ENCODE results near the gene CYP2S1.
"Not testable (repeated sequence)": the region's sequence is repeated elsewhere in the genome, so short reads cannot be mapped to it uniquely, and the experiment has no call there.

Gene CYP2S1

DNA sequence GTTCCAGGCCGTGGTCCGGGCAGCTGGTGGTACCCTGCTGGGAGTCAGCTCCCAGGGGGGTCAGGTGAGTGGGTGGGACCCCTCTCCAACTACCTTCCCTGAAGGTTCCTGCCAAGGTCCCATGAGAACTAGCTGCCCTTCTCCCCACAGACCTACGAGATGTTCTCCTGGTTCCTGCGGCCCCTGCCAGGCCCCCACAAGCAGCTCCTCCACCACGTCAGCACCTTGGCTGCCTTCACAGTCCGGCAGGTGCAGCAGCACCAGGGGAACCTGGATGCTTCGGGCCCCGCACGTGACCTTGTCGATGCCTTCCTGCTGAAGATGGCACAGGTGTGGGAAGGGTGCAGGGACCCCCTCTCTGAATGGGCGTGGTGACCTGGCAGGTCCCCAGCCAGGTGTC is 5.5 kb downstream of the CYP2S1 start:
- no peak for DNase-seq (ENCODE audit: low read depth)
- TF ChIP-seq, protein P1, sequence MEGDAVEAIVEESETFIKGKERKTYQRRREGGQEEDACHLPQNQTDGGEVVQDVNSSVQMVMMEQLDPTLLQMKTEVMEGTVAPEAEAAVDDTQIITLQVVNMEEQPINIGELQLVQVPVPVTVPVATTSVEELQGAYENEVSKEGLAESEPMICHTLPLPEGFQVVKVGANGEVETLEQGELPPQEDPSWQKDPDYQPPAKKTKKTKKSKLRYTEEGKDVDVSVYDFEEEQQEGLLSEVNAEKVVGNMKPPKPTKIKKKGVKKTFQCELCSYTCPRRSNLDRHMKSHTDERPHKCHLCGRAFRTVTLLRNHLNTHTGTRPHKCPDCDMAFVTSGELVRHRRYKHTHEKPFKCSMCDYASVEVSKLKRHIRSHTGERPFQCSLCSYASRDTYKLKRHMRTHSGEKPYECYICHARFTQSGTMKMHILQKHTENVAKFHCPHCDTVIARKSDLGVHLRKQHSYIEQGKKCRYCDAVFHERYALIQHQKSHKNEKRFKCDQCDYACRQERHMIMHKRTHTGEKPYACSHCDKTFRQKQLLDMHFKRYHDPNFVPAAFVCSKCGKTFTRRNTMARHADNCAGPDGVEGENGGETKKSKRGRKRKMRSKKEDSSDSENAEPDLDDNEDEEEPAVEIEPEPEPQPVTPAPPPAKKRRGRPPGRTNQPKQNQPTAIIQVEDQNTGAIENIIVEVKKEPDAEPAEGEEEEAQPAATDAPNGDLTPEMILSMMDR (conservative IDR thresholded peaks at IDR 0.05; ENCODE audit: low read depth, low read length), result no peak
- H3K4me3 ChIP-seq (ENCODE audit: low read depth, low read length), result no peak overlapping the region

DNA sequence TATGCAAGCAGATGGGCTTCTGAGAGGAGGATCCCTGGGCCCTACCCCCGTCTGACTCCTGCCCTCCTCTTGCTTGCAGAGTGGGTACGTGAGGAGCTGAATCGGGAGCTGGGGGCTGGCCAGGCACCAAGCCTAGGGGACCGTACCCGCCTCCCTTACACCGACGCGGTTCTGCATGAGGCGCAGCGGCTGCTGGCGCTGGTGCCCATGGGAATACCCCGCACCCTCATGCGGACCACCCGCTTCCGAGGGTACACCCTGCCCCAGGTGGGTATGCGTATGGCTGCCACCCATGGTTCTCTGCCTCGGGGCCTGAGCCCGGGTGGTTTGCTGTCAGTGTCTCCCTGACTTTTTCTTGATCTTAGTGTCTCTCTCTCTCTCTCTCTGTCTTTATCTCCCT is 10.4 kb downstream of the CYP2S1 start:
- DNase-seq (ENCODE audit: low read depth), result no peak
- H3K4me3 ChIP-seq (ENCODE audit: low read depth, low read length), result no peak overlapping the region
- TF ChIP-seq, protein P1 (conservative IDR thresholded peaks at IDR 0.05; ENCODE audit: low read depth, low read length), result no peak

DNA sequence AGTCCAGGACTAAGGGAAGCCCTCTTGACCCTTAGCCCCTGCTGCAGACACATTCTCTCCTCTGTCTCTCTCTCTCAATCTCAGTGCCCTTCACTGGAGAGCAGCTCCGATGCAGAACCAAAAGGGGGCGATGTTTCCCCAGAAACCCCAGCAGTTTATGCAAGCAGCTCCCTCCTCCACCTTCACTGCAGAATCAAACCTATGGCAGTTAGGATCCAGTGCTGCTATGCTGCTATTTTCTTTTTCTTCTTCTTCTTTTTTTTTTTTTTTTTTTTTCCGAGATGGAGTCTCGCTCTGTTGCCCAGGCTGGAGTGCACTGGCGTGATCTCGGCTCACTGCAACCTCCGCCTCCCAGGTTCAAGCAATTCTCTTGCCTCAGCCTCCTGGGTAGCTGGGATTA is 11.3 kb downstream of the CYP2S1 start:
- DNase-seq (ENCODE audit: low read depth), result peak; percentile 94
- not testable (repeated sequence) for H3K4me3 ChIP-seq (ENCODE audit: low read depth, low read length)
- TF ChIP-seq, protein P1 (conservative IDR thresholded peaks at IDR 0.05; ENCODE audit: low read depth, low read length), result peak; percentile 98

DNA sequence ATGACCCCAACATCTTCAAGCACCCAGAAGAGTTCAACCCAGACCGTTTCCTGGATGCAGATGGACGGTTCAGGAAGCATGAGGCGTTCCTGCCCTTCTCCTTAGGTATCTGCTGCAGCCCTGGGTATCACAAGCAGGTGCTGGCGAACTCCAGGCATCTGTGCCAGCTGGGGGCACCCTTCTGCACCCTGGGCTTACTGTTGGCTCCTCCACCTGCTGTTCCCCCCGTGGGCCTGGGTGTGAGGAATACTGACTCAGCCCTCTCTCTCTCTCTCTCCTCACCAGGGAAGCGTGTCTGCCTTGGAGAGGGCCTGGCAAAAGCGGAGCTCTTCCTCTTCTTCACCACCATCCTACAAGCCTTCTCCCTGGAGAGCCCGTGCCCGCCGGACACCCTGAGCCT is 13.0 kb downstream of the CYP2S1 start:
- TF ChIP-seq, protein P1 (conservative IDR thresholded peaks at IDR 0.05; ENCODE audit: low read depth, low read length), result no peak
- no peak overlapping the region for H3K4me3 ChIP-seq (ENCODE audit: low read depth, low read length)
- no peak for DNase-seq (ENCODE audit: low read depth)

DNA sequence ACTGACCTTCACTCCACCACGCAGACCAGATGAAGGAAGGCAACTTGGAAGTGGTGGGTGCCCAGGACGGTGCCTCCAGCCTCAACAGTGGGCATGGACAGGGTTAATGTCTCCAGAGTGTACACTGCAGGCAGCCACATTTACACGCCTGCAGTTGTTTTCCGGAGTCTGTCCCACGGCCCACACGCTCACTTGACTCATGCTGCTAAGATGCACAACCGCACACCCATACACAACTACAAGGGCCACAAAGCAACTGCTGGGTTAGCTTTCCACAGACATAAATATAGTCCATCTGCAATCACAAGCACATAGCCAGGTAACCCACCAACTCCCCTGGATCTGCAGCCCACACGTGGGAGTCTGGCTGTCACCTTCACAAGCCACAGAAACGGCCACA is 13.4 kb downstream of the CYP2S1 start:
- no peak for DNase-seq (ENCODE audit: low read depth)
- no peak overlapping the region for H3K4me3 ChIP-seq (ENCODE audit: low read depth, low read length)
- TF ChIP-seq, protein P1 (conservative IDR thresholded peaks at IDR 0.05; ENCODE audit: low read depth, low read length), result no peak

DNA sequence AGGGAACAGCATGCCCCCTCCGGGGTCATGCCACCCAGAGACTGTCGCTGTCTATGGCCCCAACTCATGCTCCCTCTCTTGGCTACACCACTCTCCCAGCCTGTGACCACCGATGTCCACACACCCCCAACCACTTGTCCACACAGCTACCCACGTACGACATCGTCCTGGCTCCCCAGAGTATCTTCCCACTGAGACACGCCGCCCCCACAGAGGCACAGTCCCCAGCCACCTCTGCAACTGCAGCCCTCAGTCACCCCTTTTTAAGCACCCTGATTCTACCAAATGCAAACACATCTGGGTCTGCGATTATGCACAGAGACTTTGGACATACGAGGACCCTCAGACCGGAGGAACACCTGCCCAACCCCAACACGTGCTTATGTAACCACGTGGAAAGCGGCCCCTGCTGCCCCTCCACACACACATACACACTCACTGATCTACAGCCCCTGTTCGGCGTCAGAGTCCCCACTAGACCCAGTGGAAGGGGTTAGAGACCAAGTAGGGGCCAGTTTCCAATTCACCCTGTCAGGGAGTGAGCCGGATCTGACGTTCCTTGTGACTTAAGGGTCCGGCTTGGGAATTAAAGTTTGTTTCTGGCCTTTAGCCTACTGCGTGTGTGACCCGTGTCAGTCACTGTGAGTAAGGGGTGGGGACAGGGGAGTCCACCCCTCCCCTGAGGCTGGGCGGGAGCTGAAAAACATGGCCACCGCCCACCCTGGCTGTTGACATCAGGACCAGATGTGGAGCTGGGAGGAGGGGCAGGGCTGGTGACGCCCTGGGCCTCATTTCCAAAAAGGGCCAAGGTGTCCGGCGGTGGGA is 14.1 kb downstream of the CYP2S1 start:
- TF ChIP-seq, protein P1 (conservative IDR thresholded peaks at IDR 0.05; ENCODE audit: low read depth, low read length), result no peak
- DNase-seq (ENCODE audit: low read depth), result no peak
- H3K4me3 ChIP-seq (ENCODE audit: low read depth, low read length), result no peak overlapping the region

DNA sequence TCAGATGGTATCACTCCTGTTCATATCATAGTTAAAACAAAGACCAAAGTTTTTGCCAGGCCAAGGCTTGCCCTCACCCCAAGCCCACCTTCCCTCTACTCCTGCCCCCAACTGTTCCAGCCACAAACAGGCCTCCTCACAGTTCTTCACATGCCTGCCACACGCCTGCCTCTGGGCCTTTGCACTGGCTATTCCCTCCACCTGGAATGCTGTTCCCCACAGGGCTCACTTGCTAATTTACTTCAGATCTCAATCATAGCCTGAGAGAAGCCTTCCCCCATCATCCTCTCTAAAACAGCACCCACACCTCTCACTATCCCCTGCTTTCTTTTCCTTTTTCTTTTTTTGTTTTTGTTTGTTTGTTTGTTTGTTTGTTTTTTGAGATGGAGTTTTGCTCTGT is 21.1 kb downstream of the CYP2S1 start:
- DNase-seq (ENCODE audit: low read depth), result no peak
- TF ChIP-seq, protein P1 (conservative IDR thresholded peaks at IDR 0.05; ENCODE audit: low read depth, low read length), result no peak
- no peak overlapping the region for H3K4me3 ChIP-seq (ENCODE audit: low read depth, low read length)
